T1000 (cell line): ENCODE results near the gene UBXN2A.
"Not testable (repeated sequence)": the region's sequence is repeated elsewhere in the genome, so short reads cannot be mapped to it uniquely, and the experiment has no call there.

Source experiments
- DNase-seq: peaks from one replicate; lab custom pipeline; 2025; ENCODE audit warnings: mixed read lengths; lab: John Stamatoyannopoulos, UW

Gene UBXN2A

DNA sequence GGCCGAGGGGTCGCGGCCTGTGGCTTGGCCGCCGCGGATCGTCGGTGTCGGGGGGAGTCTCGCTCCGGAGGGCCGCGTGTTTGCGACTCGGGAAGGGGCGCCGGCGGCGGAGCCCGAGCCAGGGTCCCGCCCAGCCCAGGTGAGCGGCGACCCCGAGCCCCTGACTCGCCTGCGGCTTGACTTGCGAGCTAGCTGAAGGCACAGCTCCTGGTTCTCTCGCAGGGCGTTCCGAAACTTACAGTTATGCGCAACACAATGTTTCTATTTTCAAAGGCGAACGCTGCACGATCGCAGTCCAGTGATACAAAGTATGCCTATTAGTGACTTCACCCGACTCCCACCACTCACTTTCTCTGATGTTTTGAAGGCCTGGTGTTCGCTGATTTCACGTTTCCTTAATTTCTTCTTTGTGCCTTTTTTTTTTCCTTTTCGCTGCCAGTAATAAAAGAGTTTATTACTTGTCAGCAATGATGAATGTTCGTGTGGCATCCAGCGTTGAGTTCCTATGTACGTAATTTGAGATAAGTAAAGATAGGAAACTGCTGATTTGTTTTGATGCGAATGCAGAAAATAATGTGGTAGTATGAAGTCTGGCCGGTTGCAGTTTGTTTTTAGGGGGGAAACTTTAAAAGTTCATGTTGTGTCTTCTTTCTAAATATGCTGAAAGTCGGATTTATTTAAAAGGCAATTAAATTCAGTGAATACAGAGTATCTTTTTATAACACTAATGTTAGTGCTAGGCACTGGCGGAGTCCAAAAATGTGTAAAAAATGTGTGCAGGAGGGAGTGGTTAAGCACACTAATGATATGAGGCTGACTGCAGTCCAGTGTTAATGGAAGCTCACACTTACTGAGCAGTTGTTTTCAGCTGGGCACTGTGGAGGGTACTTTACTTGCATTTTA, 706 bp downstream of the UBXN2A start:
- no peak for DNase-seq

DNA sequence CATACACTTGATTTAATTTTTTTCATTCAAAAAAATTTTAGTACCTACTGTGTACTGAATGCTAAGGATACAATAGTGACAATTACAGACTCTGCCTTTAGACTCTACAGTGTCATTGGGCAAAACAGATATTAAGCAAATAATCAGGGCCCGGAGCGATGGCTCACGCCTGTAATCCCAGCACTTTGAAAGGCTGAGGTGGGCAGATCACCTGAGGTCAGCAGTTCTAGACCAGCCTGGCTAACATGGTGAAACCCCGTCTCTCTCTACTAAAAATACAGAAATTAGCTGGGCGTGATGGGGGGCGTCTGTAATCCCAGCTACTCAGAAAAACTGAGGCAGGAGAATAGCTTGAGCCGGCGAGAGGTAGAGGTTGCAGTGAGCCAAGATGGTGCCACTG, 1.4 kb downstream of the UBXN2A start:
- no peak for DNase-seq

DNA sequence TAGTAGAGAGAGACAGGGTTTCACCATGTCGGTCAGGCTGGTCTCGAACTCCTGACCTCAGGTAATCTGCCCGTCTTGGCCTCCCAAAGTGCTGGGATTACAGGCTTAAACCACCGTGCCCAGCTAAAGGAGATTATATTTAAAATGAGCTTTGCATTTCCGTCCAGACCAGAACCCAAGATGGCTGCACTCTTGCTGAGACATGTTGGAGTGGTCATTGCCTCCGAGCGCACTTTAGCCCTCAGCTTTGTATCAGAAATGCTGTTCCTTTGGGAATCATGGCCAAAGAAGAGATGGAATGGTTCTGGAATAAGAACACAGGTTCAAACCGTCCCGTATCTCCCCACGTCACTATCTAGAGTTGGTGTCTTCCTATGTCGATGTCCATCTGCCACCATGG, 3.4 kb downstream of the UBXN2A start:
- DNase-seq: no peak

DNA sequence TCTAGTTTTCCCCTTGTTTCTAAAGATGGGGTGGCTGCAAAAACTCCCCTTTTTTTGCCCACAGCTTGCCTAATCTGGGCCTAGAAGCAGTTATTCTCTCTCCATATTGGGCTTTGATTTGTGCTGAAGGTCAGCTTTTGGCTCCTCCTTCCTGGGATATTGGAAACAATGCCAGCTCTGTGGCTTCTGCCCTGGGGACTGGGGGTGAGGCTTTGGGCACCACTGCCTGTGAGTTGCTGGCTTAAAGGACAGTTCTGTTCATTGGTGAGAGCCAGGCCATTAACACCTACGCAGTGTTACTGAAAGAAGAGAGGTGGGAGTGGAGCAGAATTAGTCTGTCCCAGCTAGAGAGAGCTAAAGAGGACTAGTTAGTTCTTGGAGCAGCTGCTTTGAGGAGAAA, 4.3 kb downstream of the UBXN2A start:
- DNase-seq: no peak

DNA sequence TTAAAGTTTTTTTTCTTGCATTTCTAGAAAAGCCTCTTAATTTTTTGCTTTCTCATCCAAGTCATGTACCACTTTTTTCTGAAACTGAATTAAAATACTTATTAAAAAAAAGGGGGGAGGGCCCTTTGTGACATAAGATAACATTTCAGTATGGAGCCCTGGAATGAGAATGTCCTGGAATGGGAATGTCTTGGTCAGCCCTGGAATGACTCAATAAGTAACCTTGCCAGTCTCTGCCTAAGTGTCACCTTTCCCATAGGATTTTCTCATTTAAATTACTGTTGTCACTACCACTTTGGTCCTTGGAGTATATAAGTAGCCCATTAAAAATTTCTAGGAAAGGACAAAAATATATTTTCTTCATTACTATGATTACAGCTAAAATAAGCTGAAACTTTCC, 4.7 kb downstream of the UBXN2A start:
- no peak for DNase-seq

DNA sequence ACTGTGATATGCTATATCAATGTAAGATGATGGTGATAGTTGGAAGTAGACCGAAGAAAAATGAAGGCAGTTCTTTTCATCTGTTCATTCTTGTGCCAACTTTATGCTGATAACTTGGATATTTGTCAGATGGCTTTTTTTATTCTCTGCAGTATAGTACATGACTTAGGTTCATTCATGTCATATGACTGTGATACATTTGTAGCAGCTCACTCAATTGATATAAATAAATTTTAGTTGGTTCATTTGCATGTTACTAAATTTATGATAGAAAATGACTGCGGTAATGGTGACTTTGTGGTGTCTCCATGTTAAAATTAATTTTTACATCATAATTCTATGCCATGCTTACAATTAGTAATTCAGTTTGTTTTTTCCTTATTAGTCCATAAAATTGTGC, 7.1 kb downstream of the UBXN2A start:
- DNase-seq: no peak

DNA sequence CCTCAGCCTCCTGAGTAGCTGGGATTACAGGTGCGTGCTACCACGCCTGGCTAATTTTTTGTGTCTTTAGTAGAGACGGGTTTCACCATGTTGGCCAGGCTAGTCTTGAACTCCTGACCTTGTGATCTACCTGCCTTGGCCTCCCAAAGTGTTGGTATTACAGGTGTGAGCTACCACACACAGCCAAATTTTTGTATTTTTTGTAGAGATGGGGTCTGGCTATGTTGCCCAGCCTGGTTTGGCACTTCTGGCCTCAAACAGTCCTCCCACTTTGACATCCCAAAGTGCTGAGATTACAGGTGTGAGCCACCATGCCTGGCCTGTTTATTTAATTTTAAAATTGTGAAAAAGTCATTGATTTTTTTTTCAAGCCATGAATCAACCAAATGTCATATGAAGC, 12.3 kb downstream of the UBXN2A start:
- not testable (repeated sequence) for DNase-seq

DNA sequence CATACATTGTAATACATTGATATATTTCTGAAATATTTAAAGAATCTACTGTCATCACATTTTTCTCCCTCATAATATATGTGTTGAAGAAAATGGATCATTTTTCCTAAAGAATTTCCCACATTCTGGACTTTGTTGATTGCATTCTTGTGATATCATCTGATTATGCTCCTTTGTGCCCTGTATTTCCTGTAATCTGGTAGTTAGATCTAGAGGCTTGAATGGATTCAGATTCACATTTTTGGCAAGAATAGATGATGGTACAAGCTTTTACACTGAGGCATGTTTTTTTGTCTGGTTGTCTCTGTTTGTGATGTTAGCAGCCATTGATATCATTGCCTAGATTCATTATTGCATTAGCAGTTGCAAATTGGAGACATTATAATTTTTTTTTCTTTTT, 13.4 kb downstream of the UBXN2A start:
- DNase-seq: no peak

DNA sequence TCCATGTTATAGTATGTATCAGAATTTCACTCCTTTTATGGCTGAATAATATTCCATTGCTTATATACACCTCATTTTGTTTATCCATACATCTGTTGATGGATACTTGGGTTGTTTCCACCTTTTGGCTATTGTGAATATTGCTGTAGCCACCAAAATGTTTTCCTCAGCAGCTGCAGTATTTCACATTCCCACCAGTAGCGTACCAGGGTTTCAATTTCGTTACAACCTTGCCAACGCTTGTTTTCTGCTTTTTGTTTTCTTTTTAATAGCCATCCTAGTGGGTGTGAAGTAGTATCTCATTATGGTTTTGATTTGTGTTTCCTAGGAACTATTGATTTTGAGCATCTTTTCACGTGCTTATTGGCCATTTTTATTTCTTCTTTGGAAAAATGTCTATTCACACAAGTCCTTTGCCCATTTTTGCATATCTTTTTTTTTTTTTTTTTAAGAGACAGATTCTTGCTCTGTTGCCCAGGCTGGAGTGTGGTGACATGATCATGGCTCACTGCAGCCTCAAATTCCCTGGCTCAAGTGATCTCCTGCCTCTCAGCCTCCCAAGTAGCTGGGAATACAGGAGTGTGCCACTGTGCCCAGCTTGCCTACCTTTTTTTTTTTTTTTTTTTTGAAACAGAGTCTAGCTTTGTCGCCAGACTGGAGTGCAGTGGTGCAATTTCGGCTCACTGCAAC, 14.2 kb downstream of the UBXN2A start:
- no peak for DNase-seq

DNA sequence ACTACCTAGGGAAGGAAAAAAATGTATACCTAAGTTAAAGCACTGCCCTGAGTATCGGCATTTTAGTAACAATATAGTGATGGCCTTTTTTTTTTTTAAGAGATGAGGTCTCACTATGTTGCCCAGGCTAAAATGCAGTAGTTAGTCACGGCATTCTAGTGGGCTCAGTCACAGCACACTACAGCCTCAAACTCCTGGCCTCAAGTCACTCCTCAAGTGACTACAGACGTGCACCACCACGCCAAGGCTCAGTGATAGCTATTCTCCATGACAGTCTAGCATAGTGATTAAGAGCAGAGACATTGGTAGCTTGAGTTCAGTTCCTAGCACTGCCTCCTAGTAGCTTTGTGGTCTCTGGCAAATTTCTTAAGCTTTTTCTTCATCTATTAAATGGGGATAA, 27.6 kb downstream of the UBXN2A start:
- no peak for DNase-seq

DNA sequence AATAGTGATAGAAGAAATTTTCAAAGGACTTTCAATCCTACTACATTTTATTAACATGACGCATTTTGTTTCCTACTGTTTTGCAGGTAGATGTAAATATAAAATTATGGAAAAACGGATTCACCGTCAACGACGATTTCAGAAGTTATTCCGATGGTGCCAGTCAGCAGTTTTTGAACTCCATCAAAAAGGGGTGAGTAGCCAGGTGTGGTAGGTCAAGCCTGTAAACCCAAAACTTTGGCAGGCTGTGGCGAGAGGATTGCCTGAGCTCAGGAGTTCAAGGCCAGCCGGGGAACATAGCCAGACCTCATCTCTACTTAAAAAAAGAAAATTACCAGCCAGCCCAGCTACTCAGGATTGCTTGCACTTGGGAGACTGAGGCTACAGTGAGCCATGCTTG, 36.6 kb downstream of the UBXN2A start:
- DNase-seq: no peak

DNA sequence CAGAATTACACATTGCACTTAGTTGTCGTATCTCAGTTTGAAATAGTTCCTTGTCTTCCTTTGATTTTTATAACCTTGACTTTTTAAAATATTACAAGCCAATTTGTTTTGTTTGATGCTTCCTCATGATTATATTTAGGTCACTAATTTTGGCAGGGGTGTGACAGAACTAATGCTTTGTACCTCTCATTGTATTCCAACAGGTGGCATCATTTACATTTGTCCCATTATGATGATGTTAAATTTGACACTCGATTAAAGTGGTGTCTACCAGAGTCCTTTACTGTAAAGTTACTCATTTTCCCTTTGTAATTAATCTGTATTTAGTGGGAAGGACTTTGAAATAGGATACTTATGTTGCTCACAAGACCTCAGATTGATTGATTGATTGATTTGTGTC, 48.1 kb downstream of the UBXN2A start:
- DNase-seq: no peak

DNA sequence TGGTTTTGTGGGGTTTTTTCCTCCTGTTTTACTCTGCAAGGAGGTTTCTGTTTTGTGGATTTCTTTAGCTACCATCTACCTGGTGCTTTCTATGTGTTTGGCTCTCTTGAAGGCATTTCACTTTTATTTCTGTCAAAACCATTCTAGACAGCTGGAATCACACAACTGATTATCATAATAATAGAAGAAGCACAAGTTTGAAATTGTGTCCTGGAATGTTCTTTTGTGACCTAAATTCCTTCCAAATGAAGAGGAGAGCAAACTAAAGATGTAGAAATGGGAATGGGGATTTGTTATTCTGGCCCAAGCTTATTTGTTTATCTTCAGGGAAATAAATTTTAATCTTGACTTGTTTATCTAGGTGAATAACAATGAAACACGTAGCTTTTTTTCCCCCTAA, 52.7 kb downstream of the UBXN2A start:
- DNase-seq: no peak

DNA sequence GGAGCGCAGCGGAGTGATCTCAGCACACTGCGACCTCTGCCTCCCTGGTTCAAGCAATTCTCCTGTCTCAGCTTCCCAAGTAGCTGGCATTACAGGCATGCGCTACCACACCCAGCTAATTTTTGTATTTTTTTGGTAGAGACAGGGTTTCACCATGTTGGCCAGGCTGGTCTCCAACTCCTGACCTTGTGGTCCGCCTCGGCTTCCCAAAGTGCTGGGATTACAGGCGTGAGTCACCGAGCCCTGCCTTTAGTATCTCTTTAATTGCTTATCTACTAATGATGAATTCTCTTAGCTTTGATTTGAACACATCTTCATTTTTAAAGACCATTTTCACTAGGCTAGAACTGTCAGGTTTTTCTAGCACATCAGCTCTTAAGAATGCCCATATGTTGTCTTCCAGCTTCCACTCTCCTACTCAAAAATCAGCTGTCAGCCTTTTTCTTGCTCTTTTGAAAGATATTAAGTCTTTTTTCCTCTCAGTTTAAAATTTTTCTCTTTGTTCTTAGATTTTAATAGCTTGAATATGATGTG, 53.5 kb downstream of the UBXN2A start:
- no peak for DNase-seq

DNA sequence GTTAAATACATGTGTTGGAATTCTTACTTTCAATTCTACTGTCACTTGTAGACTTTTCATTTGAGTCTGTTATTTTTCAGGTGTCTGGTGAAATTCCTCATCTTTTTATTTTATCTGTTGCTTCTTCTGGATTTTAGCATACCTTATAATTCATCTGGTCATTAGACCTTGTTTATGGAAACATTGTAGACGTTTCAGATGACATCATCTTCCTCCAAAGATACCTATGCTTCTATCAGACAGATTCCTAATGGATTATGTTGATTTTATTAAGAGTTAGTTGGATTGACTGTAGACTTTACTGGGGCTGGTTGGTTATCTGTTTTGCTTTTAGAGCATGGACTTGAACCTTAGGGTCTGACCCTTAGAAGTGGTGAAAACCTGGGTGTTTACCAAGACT, 54.3 kb downstream of the UBXN2A start:
- DNase-seq: no peak

DNA sequence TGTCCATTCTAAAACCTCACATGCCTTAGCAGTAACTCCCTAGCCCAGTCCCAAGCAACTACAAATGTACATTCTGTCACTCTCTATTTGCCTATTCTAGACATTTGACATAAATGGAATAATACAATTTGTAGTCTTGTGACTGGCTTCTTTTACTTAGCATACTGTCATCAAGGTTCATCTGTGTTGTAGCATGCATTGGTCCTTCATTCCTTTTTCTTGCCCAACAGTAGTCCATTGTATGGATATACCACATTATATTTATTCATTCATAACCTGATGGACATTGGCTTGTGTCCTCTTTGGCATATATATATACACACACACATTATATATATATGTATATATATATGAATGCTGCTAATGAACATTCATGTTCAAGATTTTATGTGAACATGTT, 67.4 kb downstream of the UBXN2A start:
- DNase-seq: no peak

DNA sequence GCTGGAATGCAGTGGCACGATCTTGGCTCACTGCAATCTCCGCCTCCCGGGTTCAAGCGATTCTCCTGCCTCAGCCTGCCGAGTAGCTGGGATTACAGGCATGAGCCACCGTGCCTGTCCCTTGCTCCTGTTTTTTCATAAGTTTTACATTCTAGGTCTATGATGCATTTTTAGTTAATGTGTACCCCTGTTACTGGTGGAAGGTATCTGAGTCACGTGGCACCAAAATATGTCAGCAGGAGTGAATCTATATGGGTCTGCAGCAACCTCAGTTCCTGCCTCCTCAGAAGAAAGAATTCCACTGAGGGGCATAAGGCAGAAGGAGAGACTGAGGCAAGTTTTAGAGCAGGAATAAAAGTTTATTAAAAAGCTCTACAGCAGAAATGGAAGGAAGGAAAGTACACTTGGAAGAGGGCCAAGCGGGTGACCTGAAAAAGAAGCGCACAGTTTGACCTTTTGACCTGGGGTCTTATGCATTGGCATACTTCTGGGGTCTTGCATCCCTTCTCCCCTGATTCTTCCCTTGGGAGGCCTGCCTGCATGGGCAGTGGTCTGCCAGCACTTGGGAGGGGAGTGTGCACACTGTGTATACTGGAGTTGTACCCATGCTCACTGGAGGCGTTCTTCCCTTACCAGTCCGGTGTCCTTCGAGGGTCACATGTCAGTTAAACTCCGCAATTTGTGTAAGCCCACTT, 68.6 kb downstream of the UBXN2A start:
- no peak for DNase-seq

DNA sequence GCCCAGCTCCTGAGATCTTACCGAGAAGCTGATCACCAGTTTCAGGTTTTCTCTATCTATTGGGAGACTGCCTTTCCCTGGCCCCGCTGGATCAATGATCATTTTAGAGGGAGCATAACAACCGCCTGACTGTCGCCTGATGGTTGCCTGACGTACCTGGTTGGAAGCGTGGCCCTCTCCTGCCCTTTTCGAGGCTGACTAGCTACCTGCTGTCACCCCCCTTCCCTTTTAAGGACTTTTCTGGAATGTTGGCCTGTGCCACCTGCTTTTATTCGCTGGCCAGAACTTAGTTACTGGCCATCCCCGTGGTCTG, 69.1 kb downstream of the UBXN2A start:
- DNase-seq: no peak

DNA sequence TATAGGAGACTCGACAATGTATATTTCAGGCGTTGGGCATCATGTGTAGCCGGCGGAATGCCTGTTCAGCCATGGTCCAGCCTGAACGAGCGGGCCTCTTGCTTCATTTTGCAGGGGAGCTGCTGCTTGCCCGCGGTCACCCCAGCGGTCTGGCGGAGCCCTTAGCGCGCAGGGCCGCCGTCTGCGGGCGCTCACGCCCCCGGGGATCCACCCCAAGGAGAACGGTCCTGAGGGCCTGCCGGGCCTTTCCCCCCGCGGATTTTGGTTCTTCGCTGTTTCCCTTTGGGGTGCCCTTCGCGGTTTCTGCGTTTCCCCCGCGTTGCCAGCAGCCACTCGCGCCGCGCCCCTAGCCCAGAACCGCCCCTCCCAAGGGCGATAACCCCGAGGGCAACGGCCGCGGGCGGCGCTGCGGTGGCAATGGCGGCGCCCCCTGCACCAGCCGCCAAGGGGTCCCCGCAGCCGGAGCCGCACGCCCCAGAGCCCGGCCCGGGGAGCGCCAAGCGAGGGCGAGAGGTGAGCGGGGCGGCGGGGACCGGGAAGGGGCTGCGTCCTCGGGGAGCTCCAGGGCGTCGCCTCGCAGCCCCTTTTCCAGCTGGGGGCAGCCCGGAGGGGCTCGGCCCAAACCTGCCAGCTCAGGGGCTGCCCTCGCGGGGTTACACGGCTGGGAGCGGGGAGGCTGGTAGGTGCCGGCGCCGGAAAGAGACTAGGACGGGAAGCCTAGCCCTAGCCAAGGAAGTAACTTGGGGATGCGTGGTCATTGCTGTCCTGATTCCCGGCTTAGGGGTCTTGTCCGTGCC, 69.6 kb downstream of the UBXN2A start, which contains the start of gene MFSD2B:
TSS of gene MFSD2B (plus strand) at position 406 of the 797 bp plus-strand sequence. CDS start at position 418, 12 bp downstream.
- no peak for DNase-seq

DNA sequence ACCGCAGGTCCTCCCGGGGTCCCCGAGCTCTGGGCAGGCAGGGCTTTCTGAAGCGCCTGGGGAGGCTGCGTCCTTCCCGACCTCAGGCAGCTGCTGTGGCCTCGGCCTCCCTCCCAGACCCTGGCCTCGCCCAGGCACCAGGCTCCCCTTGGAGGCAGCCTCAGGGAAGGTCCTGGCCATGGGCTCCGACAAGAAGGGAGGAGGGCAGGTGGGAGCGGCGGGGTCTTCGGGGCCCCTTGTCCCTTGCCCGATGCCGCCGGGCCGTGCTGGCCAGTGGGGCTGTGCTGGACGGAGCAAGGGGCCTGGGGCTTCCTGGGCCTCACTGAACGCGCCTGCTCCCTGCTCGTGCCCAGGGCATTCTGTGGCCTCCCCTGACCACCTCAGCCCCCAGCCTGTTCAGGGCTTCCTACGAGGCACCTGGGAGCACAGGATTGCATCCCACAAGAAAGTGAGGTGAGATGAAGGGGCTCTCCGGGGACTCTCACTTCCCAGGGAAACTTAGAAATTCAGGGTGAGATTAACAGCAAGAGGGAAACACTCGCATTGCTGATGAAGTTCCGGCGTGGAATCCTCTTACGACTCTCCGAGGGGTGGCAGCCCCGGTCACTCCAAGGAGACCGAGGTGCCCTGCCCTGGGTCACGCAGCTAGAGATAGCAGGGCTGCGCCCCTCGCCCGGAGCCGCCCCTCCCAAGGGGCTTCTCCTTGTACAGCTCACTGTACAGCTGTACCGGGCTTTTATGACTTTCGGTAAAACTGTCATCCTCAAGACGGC, 70.4 kb downstream of the UBXN2A start:
- no peak for DNase-seq
